PFSK-1 (cell line): Measurements from ENCODE around the gene POLR3B.

ENCODE experiments used
- POLR2AphosphoS5 ChIP-seq: IDR thresholded peaks from 2 replicates; pipeline ENCODE4 v1.6.1; 2012; ENCODE audit warnings: low read depth, mild to moderate bottlenecking, control low read depth, low read length, moderate library complexity
- SIN3A ChIP-seq: IDR thresholded peaks from 2 replicates; pipeline ENCODE4 v1.6.1; 2012; ENCODE audit warnings: mild to moderate bottlenecking, low read length, moderate library complexity, borderline replicate concordance; ENCODE audit not compliant: insufficient read depth
- TAF1 ChIP-seq: IDR thresholded peaks from 2 replicates; pipeline ENCODE4 v1.6.1; 2012; ENCODE audit warnings: low read length, control low read depth, borderline replicate concordance; ENCODE audit not compliant: insufficient read depth
- TF ChIP-seq, protein P1 (sequence below), 2 experiments: IDR thresholded peaks; 2 replicates each; pipeline versions ENCODE4 v1.6.1 to v1.8.0; 2011 to 2012; ENCODE audit warnings: low read depth in 2 of 2, low read length in 2 of 2, control low read depth in 1 of 2, inconsistent platforms in 1 of 2, mild to moderate bottlenecking in 1 of 2, moderate library complexity in 1 of 2; ENCODE audit not compliant: insufficient read depth in 1 of 2

DNA sequence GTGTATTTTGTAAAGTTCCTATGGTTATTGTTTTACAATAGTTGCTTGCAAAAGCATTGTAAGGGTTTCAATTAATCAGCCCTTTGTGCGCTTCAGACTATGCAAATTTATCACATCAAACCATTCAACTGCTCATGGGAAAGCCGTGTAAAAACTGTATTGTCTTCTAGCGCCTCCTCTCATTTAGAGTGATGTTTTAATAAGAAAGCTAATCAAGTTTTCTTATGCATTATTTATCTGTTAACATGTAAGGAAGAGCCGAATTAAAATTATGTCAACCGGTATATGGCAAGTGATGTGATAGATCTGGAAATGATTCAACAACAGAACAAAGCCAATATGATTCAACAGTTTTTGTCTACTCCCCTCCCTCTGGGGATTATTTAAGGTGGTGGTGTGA is 132.7 kb downstream of the POLR3B start:
- TF ChIP-seq TAF1, result no peak
- no peak for TF ChIP-seq POLR2AphosphoS5
- TF ChIP-seq, protein P1, sequence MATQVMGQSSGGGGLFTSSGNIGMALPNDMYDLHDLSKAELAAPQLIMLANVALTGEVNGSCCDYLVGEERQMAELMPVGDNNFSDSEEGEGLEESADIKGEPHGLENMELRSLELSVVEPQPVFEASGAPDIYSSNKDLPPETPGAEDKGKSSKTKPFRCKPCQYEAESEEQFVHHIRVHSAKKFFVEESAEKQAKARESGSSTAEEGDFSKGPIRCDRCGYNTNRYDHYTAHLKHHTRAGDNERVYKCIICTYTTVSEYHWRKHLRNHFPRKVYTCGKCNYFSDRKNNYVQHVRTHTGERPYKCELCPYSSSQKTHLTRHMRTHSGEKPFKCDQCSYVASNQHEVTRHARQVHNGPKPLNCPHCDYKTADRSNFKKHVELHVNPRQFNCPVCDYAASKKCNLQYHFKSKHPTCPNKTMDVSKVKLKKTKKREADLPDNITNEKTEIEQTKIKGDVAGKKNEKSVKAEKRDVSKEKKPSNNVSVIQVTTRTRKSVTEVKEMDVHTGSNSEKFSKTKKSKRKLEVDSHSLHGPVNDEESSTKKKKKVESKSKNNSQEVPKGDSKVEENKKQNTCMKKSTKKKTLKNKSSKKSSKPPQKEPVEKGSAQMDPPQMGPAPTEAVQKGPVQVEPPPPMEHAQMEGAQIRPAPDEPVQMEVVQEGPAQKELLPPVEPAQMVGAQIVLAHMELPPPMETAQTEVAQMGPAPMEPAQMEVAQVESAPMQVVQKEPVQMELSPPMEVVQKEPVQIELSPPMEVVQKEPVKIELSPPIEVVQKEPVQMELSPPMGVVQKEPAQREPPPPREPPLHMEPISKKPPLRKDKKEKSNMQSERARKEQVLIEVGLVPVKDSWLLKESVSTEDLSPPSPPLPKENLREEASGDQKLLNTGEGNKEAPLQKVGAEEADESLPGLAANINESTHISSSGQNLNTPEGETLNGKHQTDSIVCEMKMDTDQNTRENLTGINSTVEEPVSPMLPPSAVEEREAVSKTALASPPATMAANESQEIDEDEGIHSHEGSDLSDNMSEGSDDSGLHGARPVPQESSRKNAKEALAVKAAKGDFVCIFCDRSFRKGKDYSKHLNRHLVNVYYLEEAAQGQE (IDR thresholded peaks at IDR 0.05; ENCODE audit: insufficient read depth in 1 of 2, low read depth in 2 of 2, low read length in 2 of 2), result no peak
- no peak for TF ChIP-seq SIN3A
